ENCODE results near the gene BBLN.

BBLN gene

DNA sequence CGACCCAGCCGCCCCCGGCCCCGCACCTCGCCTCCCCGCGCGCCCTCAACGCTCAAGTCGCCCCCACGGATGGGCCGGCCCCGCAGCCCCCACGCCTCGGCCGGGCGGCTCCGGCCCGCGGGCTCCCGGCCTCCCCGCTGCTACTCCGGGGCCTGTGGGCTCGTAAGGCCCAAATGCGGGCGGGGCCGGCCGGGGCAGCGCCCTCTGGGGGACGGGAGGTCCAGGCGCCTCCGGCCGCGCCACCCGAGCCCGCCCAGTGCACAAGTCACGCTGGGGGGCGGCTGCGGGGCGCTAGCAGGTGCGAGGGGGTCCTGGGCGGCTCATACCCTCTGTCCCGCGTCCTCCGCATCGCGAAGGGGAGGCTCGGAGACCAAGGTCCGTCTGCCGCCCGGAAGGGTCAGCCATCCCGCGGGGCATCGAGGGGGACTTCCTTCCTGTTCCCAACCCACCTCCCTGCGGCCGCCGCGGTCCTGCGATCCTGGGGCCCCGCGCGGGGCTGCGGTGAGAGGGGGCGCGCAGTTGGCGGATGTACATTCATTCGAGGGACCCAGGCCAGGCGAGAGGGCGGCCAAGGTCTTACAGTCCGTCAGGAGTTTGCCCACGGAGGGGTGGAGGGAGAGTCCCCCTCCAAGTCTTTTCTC is 31.5 kb downstream of the BBLN start, which contains the start of gene CIZ1:
TSS of gene CIZ1 (minus strand) at position 167 of the 641 bp plus-strand sequence. CDS start 715 bp downstream, outside the sequence.
- peak; percentile 57 for DNase-seq (ENCODE audit: low read depth)

DNA sequence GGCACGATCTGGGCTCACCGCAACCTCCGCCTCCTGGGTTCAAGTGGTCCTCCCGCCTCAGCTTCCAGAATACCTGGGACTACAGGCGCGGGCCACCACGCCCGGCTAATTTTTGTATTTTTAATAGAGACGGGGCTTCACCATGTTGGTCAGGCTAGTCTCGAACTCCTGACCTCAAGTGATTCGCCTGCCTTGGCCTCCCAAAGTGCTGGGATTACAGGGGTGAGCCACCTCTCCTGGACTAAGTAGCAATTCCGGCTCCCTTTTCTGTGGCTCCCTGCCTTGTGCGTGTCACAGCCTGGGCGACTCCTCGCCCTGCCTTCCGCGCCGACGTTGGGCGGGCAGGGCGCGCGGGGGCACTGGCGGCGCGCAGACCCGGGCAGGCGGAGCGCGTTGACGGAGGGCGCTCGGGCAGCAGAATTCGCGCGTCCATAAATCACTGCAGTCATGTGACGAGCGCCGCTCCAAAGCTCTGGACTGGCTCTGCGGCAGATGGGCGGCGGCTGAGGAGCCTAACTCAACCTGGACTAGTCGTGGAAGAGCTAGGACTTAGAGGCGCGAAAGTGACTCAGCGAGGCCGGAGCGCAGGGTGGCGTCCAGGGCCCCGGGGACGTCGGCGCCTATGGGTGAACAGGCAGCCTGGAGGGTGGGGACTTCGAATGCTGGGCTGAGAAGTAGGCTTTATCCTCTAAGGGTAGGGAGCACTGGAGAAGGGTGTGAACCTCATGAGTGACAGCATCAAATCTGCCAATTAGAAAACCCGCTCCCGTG is 32.7 kb downstream of the BBLN start:
- peak; percentile 29 for DNase-seq (ENCODE audit: low read depth)

DNA sequence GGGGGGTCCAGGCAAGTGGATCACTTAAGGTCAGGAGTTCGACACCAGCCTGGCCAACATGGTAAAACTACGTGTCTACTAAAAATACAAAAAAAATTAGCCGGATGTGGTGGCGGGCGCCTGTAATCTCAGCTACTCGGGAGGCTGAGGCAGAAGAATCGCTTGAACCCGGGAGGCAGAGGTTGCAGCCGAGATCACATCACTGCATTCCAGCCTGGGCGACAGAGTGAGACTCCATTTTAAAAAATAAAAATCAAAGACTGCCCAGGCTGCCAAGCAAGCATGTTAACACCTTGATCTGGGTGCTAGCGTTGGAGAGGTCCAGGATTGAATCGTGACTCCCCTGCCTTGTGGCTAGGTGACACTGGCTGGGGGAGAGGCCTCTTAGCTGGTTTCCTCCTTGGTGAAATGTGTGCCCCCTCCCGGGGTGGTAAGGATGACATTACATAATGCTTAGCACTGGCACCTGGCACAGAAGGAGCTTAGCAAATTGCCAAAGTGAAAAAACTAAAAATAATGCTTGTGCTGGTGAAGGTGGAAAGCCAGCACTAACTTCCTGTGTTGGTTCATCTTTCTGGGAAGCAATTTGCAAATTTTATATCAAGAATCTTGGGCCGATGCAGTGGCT is 33.5 kb downstream of the BBLN start:
- DNase-seq (ENCODE audit: low read depth): no peak

DNA sequence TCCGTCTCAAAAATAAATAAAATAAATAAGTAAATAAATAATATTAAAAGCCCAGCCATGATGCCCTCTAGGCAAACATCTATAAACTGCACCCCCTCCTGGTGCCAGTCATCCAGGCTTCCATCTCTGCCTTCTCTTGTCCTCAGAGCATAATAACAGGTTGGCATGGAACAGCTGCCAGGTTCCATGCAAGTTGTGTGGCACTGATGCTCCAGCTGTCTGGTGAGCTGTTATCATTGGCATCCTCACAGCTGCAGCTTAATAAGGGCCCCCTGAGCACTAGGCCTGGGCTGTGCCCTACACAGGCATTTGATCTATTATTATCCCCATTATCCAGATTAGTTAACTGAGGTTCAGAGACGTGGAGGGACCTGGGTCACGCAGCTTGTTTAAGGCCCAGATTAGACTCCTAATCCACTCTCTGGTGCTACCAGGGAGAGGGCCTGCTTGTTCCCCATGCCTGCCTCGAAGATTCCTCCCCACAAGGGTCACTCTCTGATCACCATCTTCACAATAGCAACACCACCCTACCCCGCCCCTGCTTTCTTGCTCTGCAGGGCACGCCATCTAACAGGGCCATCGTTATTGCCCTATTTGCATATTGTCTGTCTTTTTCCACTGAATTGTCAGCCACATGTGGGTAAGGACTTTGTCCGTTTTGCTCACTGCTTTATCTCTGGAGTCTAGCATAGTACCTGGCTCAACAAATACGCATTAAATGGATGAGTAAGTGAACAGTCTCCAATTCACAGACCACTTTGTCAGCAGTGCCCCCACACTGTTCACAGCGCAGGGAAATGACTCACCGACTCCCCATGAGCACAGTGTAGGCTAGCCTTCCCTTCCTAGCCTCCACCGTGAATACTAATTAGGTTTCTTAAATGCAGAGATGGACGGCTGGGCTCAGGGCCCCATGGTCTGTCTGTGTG is 41.6 kb downstream of the BBLN start:
- no peak for DNase-seq (ENCODE audit: low read depth)

DNA sequence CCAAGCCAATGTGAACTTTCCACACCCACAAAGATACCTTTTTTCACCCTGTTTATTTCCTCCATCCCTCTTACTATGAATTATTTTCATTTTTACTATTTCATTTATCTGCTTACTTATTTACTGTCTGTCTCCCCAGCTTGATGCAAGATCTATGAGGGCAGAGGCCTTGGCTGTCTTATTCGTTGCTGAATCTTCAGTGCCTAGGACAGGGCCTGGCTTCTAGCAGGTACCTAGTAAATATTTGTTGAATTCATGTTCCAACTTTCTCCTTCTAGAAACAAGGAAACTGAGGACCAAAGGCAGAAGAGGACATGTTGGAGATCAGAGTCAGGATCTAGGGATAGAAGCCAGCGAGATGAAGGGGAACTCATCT is 42.6 kb downstream of the BBLN start:
- DNase-seq (ENCODE audit: low read depth): no peak

DNA sequence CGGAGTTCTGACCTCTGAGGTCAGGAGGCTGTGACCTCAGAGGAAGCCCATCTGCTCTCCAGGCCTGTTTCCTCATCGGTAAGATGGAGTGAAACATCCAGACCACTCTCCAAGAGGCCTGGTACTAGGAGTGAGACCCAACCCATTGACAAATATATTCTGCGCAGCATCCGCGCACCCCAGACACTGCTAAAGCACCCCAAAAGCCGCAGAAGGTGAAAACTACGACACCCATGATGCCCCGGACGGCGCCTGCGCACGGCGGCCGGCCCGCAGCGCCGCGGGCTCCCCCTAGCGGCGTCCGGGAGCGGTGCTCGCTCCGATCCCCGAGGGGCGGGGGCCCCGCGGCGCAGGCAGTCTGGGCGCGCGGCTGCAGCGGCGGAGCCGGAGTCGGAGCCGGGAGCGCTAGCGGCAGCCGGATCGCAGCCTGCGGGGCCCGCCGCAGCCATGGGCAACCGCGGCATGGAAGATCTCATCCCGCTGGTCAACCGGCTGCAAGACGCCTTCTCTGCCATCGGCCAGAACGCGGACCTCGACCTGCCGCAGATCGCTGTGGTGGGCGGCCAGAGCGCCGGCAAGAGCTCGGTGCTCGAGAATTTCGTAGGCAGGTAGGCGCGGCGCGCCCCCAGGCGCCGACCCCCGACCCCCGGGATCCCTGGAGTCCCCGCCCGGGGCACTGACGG is 43.1 kb downstream of the BBLN start, which contains the start of gene DNM1:
TSS of gene DNM1 (plus strand) at position 356 of the 683 bp plus-strand sequence. CDS start at position 448, 92 bp downstream.
- DNase-seq (ENCODE audit: low read depth): peak; percentile 49

DNA sequence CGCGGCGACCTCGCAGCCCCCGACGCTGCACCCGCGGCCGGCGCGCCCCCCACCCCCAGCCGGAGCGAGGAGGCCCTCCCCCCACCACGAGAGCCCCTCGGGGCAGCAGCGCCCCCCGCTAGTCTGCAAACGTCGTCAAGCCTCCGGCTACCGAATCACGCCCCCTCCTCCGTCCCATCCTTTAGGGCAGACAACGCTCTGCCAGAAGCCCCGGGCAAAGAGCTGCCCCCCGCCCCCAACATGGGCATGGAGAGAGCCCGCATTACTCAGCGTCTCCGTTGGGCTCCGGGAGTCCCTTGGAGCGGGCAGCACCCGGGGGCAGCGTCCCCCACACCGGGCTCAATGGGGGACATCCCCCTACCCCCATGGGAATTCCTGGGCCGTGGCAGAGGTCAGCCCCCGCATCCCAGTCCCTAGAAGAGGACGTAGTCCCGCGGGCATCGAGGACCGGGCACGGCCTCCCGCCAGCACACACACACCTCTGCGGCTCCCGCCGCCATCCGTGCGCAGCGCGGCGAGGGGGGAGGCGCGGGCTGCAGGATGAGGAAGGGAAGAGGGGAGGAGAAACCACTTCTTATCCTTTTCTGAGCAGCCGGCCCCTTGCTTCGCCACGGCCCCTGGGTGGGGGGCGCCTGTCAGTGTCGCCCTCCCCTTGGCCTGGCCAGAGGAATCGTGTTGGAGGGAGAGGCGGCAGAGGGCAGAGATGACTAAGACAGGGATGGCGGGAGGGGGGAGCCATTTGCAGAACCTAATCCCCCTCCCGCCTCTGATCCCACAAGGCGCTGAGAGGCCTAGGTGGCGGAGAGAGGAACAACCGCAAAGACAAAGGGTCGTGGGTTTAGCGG is 43.9 kb downstream of the BBLN start:
- no peak for DNase-seq (ENCODE audit: low read depth)

DNA sequence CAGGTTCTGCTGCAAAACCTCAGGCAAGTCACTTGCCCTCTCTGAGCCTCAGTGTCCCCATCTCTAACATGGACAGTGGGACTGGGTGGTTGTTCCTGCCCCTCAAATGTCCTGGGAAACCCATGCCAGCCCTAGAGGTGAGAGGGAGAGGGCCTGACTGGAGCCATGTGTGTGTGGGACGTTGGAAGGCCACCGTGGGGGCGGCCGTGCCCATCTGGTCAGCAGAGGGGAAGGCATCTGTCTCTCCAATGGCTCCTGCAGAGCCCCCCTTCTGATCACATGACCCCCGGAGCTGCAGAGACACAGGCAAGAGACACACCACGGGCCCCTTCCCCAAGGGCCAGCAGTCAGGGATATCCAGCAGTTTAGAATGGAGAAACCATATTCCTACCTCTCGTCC is 44.8 kb downstream of the BBLN start:
- no peak for DNase-seq (ENCODE audit: low read depth)

DNA sequence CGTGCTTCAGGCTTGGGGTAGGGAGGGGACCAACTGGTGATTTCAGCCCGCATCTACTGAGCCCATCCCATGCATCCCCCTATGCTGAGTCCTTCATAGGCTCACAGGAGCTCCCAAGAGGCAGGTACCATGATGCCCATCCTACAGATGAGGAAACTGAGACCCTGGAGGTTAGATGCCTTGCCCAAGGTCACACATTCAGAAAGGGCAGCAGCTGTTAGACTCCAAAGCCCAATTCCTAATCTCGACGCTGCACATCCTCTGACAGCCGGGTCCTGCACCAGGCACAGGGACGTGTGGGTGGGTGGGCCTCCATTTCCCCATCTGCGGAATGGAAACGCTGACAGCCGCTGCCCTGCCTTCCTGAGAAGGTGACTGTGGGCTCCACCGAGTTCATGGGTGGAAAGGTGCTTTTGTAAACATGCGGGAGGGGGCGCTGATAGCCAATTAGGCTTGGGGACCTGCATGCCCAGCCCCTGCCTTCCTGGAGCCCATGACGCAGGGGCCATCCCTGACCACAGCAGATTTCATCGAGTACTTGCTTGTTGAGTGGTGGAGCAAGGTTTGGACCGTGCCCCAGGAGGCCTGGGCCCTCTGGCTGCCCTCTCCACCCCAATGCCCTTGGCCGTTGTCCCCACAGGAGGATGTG is 45.4 kb downstream of the BBLN start:
- DNase-seq (ENCODE audit: low read depth): no peak

DNA sequence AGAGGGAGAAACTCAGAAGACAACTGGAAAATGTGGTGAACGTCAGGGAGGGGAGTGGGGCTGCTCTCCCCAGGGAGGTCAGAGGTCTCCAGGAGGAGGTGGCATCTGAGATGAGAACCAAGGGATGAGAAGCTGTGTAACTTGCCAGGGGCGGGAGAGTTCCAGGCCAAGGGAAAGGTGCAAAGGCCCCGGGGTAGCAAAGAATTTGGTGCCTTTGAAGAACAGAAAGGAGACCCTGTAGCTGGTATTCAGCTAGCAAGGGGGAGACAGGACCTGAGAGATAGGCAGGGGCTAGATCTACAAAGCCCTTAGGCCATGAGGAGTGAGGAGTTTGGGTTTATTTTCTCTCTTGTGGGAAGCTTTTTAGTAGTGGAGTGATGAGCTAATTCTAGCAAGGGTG is 46.4 kb downstream of the BBLN start:
- DNase-seq (ENCODE audit: low read depth): no peak

DNA sequence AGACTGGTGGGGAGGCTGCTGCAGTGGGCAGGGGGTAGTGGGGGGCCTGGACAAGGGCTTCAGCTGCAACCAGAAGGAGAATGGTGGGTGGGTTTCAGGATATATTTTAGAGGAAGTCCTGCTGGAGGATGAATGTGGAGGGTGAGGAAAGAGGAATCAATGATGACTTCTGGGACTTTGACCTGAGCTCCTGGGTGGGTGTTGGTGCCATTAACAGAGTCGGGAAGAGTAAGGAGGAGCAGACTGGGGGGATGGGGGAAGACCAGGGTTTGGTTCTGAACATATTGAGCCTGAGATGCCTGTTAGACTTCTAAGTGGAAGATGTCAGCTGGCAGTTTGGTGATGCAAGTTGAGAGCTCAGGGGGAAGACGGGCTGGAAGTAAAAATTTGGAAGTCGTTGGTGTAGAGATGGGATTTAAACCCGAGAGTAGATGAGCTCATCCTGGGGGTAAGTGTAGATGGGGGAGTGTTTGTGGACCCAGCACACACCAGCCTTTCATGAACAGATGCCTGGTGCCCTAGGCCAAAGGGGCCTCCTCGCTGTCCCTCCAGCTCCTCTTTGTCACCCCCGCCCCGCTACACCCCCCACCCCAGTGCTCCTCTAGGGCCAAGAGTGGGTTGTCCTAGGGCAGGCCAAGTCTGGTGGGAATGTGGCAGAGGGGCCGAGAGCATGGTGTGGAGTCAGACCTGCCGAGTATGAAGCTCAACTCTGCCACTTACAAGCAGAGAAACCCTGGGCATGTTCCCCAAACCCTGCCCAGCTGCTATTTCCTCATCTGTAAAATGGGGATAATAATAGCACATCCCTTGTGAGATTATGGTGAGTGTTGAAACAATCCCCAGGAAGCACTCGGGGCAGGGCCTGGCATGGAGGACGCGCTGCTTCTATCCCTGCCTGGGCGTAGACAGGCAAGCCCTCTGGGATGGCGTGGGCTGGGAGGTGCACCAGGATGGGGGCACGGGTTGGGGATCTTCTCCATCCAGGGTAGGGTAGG is 47.1 kb downstream of the BBLN start:
- DNase-seq (ENCODE audit: low read depth): no peak

DNA sequence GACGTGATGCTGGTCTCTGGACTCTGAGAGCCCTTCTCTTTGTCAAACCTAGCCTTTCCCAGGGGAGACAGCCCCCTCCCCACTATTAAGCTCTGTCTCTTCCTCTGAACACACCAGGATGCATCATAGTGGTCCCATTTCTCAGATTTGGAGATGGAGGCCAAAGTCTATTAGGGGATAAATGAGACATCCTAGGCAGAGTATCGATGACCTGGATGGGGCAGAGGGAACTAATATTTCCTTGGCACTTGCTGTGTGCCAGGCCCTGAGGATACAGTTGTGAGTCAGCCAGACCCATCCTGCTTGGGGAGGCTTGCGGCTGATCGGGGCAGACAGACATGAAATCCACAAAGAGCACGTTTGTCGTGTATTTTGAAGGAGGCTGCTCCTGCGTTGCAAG is 48.3 kb downstream of the BBLN start:
- no peak for DNase-seq (ENCODE audit: low read depth)

DNA sequence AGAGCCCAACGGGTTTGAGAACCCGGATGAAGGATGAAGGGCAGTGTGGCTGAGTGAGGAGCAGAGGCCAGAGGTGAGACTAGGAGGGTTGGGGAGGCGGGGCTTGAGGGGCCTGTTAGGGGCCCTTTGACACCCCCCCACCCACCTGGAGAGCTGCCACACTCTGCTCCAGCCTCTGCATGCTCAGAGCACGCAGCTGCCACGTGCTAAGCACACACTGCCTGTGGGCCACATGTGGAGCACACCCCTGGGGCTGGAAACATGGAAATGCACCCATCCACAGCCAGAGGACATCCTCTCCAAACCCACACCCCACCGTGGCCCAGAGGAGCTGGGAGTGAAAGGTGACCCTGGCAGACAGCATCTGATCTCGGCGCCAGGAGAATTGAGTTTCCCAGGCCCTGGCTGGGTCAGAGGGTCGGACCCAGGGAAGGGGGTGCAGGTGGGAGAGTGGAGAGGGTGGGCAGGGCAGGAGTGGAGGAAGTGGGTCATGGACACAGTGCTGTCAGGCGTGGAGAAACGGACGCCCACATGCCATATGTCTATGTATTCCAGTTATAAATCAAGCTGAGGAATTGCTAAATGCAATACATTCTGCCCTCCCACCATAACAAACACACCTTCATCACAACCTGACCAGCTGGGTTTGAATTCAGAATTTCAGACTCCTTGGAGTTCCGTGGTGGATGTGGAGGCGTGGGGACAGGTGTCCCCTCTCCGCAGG is 49.0 kb downstream of the BBLN start:
- DNase-seq (ENCODE audit: low read depth): no peak

DNA sequence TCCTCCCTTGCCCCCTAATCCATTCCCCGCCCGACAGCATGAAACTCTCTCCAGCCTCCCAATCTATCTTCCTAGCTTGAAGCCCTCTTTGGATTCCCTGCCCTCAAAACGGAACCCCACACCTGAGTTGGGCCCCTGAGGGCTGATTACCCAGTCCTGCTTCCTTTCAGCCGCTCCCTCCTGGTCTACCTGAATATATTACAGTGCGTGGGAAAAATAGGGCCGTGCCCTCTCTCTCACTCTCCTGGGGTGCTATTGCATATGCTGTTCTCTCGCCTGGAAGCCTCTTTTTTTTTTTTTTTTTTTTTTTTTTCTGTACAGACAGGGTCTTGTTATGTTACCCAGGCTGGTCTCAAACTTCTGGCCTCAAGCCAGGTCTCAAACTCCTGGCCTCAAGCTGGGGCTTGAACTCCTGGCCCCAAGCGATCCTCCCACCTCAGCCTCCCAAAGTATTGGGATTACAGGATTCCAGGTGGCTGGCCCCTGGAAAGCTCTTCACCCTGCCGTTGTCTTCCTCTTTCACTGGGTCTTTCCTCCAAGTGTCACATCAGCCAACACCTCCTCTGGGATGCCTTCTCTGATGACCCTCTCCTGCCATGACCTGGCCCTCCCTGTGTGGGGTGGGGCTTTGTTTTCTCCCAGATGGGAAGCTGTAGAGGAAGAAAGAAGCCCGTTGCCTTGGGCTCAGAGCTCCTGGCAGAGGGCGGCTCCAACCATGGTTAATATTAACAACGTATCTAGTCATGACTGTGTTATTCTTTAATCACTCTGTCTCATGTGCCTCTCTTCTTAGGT is 51.3 kb downstream of the BBLN start:
- no peak for DNase-seq (ENCODE audit: low read depth)

DNA sequence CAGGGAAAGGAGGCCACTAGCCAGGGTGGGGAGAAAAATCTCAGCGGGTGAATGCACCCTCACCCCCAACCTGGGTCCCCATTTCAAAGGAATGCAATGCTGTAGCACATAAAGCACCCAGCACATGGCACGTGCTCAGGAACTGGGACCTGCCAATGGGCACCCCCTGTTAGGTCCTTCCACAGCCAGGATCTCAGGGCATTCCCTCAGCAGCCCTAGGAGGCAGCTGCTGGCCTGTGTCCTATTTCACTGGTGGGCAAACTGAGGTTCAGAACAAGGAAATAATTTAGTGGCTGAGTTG is 51.9 kb downstream of the BBLN start:
- DNase-seq (ENCODE audit: low read depth): no peak
